HepG2 (cell line): ENCODE results near the gene ANKRD6. TPM values are rescaled to one million over a fixed set of nuclear protein-coding genes. Genes with fewer than 3 reads are reported as not detected.

Experiments used
- ATAC-seq: fragments of 200-7000 bp; cut with Tn5 transposase; 3 replicates; pipeline ENCODE4 v1.9.1; 2020; ENCODE audit warnings: mild to moderate bottlenecking, moderate library complexity
- BruUV-seq: library from RNA; stranded (reverse); fragments of 400-500 nt; replicated peaks from 2 replicates; lab custom pipeline; 2021; lab: Mats Ljungman, UMichigan
- CTCF ChIA-PET: fragments of 300-600 bp; formaldehyde crosslinking; extraction: SDS; loops from one replicate; lab custom pipeline; 2021; ENCODE audit warnings: low total read pairs, inconsistent platforms, low intra/inter-chr PET ratio; lab: Yijun Ruan, JAX
- POLR2A ChIA-PET: fragments of 350-600 bp; sonication (Branson Sonifier 250); formaldehyde crosslinking; loops from one replicate; lab custom pipeline; 2020; ENCODE audit warnings: antibody characterized with exemption, inconsistent platforms; lab: Yijun Ruan, JAX
- DNase-seq: peaks from one replicate; pipeline ENCODE4 v3.0.0-alpha.2; 2015; ENCODE audit warnings: low spot score
- FAIRE-seq: peaks from 3 replicates; lab custom pipeline; 2011; peaks lifted over from hg19 to GRCh38; lab: Jason Lieb, UNC
- H2AFZ ChIP-seq: one replicate; pipeline ENCODE4 v1.6.1; 2011; ENCODE audit warnings: low read length, inconsistent platforms
- H3K27ac ChIP-seq: fragments of 300-600 bp; 3 replicates; pipeline ENCODE4 v1.8.0; 2011; ENCODE audit warnings: mixed run types, mild to moderate bottlenecking, mixed read lengths, low read length, inconsistent platforms; ENCODE audit not compliant: insufficient read depth; ENCODE audit errors: extremely low read length
- H3K27me3 ChIP-seq, 2 experiments: fragments of 200-600 bp in 1 of 2; 2 replicates in 1 of 2; 3 replicates in 1 of 2; pipeline versions ENCODE4 v1.6.0 to v1.8.0; 2011; ENCODE audit warnings: low read length in 2 of 2, mild to moderate bottlenecking in 2 of 2, moderate library complexity in 2 of 2, inconsistent platforms in 1 of 2; ENCODE audit not compliant: insufficient read depth in 2 of 2, control insufficient read depth in 1 of 2
- H3K36me3 ChIP-seq, 2 experiments: fragments of 200-600 bp in 1 of 2; replicated peaks in 1 of 2; 2 replicates in 1 of 2; 3 replicates in 1 of 2; pipeline versions ENCODE4 v1.5.1 to v1.8.0; 2011; ENCODE audit warnings: low read length in 2 of 2, inconsistent platforms in 1 of 2; ENCODE audit not compliant: insufficient read depth in 2 of 2, control insufficient read depth in 1 of 2
- H3K4me1 ChIP-seq: 2 replicates; pipeline ENCODE4 v1.5.1; 2012; ENCODE audit warnings: low read length, inconsistent platforms; ENCODE audit not compliant: insufficient read depth
- H3K4me2 ChIP-seq: 2 replicates; pipeline ENCODE4 v1.6.0; 2011; ENCODE audit warnings: low read depth, low read length, inconsistent platforms
- H3K4me3 ChIP-seq, 3 experiments: fragments of 200-600 bp in 1 of 3; sonication (generic), shearing (Covaris generic) in 1 of 3; replicated peaks in 1 of 3; 2 replicates each; pipeline ENCODE4 v1.5.1; 2011 to 2016; ENCODE audit warnings: low read length in 3 of 3, inconsistent platforms in 2 of 3, low read depth in 2 of 3, mild to moderate bottlenecking in 2 of 3, control low read depth in 1 of 3, mixed read lengths in 1 of 3; ENCODE audit not compliant: insufficient read depth in 1 of 3
- H3K79me2 ChIP-seq: one replicate; pipeline ENCODE4 v1.6.1; 2011; ENCODE audit warnings: low read length, inconsistent platforms; ENCODE audit not compliant: insufficient read depth
- H3K9ac ChIP-seq: 2 replicates; pipeline ENCODE4 v1.6.0; 2011; ENCODE audit warnings: mild to moderate bottlenecking, low read depth, low read length, inconsistent platforms; ENCODE audit not compliant: insufficient read depth
- H3K9me3 ChIP-seq: 2 replicates; pipeline ENCODE4 v1.5.1; 2012; ENCODE audit warnings: mild to moderate bottlenecking, low read length
- H4K20me1 ChIP-seq: 2 replicates; pipeline ENCODE4 v1.6.0; 2011; ENCODE audit warnings: inconsistent platforms, mild to moderate bottlenecking, low read length, moderate library complexity; ENCODE audit not compliant: insufficient read depth
- CBX2 ChIP-seq, 2 experiments: fragments of 200-600 bp in 1 of 2; sonication (generic); formaldehyde crosslinking in 1 of 2; IDR thresholded peaks; 2 replicates each; pipeline versions ENCODE4 v1.7.0 to v1.8.1; 2018 to 2022; ENCODE audit warnings: low read depth in 2 of 2, low read length in 1 of 2, mild to moderate bottlenecking in 1 of 2, missing genetic modification reagents in 1 of 2
- CERS6 ChIP-seq: sonication (generic); formaldehyde crosslinking; IDR thresholded peaks from 2 replicates; pipeline ENCODE4 v1.5.0; 2020; ENCODE audit warnings: missing genetic modification reagents
- DDIT3 ChIP-seq: sonication (generic); formaldehyde crosslinking; IDR thresholded peaks from 2 replicates; pipeline ENCODE4 v1.4.0; 2020; ENCODE audit warnings: mild to moderate bottlenecking, missing genetic modification reagents
- EZH2 ChIP-seq: conservative IDR thresholded peaks from 2 replicates; pipeline ENCODE4 v1.6.1; 2012; ENCODE audit warnings: mild to moderate bottlenecking, low read depth, low read length, moderate library complexity
- HIVEP1 ChIP-seq: sonication (generic); formaldehyde crosslinking; IDR thresholded peaks from 2 replicates; pipeline ENCODE4 v1.4.0; 2020; ENCODE audit warnings: mild to moderate bottlenecking, missing genetic modification reagents
- HNRNPLL ChIP-seq: fragments of 200-400 bp; formaldehyde crosslinking; IDR thresholded peaks from 2 replicates; pipeline ENCODE4 v1.6.1; 2017; ENCODE audit warnings: mild to moderate bottlenecking, low read depth, low read length; ENCODE audit not compliant: poor library complexity, severe bottlenecking
- MTF2 ChIP-seq: sonication (generic); formaldehyde crosslinking; IDR thresholded peaks from 2 replicates; pipeline ENCODE4 v1.5.0; 2020; ENCODE audit warnings: missing genetic modification reagents, borderline replicate concordance
- SALL1 ChIP-seq: sonication (generic); formaldehyde crosslinking; IDR thresholded peaks from 2 replicates; pipeline ENCODE4 v1.8.0; 2022; ENCODE audit warnings: mild to moderate bottlenecking, missing genetic modification reagents
- TFE3 ChIP-seq: IDR thresholded peaks from 2 replicates; pipeline ENCODE4 v1.6.1; 2016
- ZNF121 ChIP-seq: sonication (generic); formaldehyde crosslinking; IDR thresholded peaks from 2 replicates; pipeline ENCODE4 v1.5.0; 2020; ENCODE audit warnings: mild to moderate bottlenecking, missing genetic modification reagents
- ZNF280B ChIP-seq: sonication (generic); formaldehyde crosslinking; IDR thresholded peaks from 2 replicates; pipeline ENCODE4 v1.5.0; 2020; ENCODE audit warnings: missing genetic modification reagents, mild to moderate bottlenecking, borderline replicate concordance
- WGBS: methylation state at CpG from one replicate; pipeline ENCODE4 v1.1.6; 2017; ENCODE audit warnings: low lambda C conversion rate; 5-methylcytosine and 5-hydroxymethylcytosine counted together
- in situ Hi-C: cut with HindIII; loops from 2 replicates; pipeline ENCODE4 v1.10.0; 2017; ENCODE audit warnings: low pct_unique_long_range_greater_than_20kb; ENCODE audit not compliant: extremely low pct_ligation_motif_present
- intact Hi-C: fragments of 100-400 bp; cut with micrococcal nuclease; formaldehyde crosslinking; loops from one replicate; pipeline ENCODE4 v1.10.0; 2022; ENCODE audit not compliant: unreplicated experiment
- polyA plus RNA-seq, 8 experiments: library from polyadenylated mRNA; depleted of rRNA in 3 of 8; stranded (reverse) in 7 of 8; unstranded in 1 of 8; fragments of >200 nt; fragmentation: Illumina TruSeq in 4 of 8; extraction: Trizol in 4 of 8; gene quantifications; 2 replicates each; pipeline versions ENCODE4 v1.2.1 to v1.2.3, GENCODE V29; 2011 to 2016; ENCODE audit warnings: low read depth in 4 of 8, missing spikeins in 1 of 8, mixed read lengths in 1 of 8; ENCODE audit not compliant: insufficient read depth in 1 of 8
- total RNA-seq, 5 experiments: library from RNA; depleted of rRNA; stranded (reverse); fragments of >200 nt; fragmentation: Illumina TruSeq; extraction: Trizol; gene quantifications; 2 replicates each; pipeline ENCODE4 v1.2.3, GENCODE V29; 2016; ENCODE audit warnings: low read depth in 1 of 5

ANKRD6 gene
- total and polyA plus RNA-seq, 2 of the 13 experiments (the other 11 are each of a cell fraction or from before 2014, with no cell fraction given): 0.18 to 0.36 TPM

GRCh38 chr6:89410788-89411144, 22.2 kb upstream of the ANKRD6 start:
- no peak overlapping the region for H3K9ac ChIP-seq
- CTCF ChIA-PET: no interaction called here
- no peaks in the 10 kb centered on the region for H4K20me1 ChIP-seq
- H3K27me3 ChIP-seq: peaks cover 1 to 51% of the 10 kb centered on the region in 2 experiments; a peak in 4 of 5 replicates
- H2AFZ ChIP-seq: no peak overlapping the region
- POLR2A ChIA-PET: no interaction called here
- TF ChIP-seq SALL1: no peak
- peak; percentile 35; the same call in 1 of the 2 replicates for TF ChIP-seq CBX2 (IDR thresholded peaks at IDR 0.05; ENCODE audit: low read depth, low read length)
- TF ChIP-seq CBX2 (CRISPR knock-in tag; IDR thresholded peaks at IDR 0.05; ENCODE audit: low read depth): no peak
- H3K4me2 ChIP-seq: peak overlapping the region; percentile 78
- no peak for FAIRE-seq
- no TSS peak for BruUV-seq
- H3K27ac ChIP-seq: no peak overlapping the region
- no peaks in the 10 kb centered on the region for H3K36me3 ChIP-seq
- in situ Hi-C loops: no loop called here
- ATAC-seq: no peak
- H3K4me3 ChIP-seq: peak overlapping the region in 1 of 3 experiments; percentile 72; a peak in 1 of 6 replicates
- WGBS: 3% methylated on average over 4 of the region's 4 CpGs
- H3K4me1 ChIP-seq: peaks cover 25% of the 10 kb centered on the region
- intact Hi-C loops: no loop called here
- no peaks in the 10 kb centered on the region for H3K9me3 ChIP-seq
- H3K79me2 ChIP-seq: no peaks in the 10 kb centered on the region
- no peak for DNase-seq

DNA sequence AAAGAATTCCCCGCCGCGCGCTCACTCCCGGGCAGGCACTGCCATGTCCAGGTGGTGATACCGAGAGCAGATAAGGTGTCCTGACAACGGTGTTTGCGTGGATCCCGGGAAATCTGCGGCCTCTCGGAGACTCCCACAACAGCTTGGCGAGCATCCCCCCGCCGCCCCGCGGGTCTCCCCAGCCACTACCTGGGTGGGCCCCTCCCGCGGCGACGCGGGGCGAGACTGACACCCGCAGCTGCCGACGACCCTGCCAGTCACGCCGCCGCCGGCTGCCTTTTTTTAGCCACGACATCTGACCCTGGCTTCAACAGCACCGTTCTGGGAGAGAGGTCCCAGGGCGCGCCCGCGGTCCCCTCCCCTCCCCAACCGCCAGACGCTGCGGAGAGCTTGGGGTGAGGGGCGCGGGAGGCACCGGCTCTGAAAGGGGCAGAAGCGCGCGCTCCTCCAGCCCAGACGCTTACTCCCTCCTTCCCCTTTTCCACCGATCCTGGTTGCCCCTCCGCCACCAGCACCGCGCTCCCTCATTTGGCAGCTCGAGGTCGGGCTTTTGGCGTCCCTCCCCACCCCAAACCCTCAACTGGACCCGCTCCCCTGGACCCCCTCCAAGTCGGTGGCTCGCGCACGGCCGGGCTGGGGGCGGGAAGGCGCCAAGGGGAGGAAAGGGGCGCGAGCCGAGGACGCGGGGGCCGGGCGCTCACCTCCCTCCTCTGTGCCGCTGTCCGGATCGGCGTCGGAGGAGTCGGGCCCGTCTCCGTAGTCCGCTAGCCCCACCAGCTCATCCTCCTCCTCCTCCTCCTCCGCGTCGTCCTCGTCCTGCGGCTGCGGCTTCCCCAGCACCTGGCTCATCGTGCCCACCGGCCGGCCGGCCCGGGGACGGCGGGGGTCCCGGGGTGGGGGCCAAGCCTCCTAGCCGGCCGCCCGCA, 21.5 kb upstream of the ANKRD6 start:
- Histone ChIP-seq H3K4me1 (peaks cover 25% of the 10 kb centered on the region), H3K9ac (no peak overlapping the region), H3K36me3 (no peaks in the 10 kb centered on the region), H3K27me3 (peaks cover 1 to 51% of the 10 kb centered on the region in 2 experiments; a peak in 4 of 5 replicates), H3K4me2 (peak overlapping the region; percentile 78), H3K4me3 (peak overlapping the region; percentile 60 to 72 (median 62); a peak in 5 of 6 replicates), H4K20me1 (no peaks in the 10 kb centered on the region), H3K27ac (no peak overlapping the region), H3K79me2 (no peaks in the 10 kb centered on the region), H3K9me3 (no peaks in the 10 kb centered on the region), H2AFZ (no peak overlapping the region)
- no peak for FAIRE-seq
- intact Hi-C loops (no loop called here), in situ Hi-C loops (no loop called here)
- POLR2A ChIA-PET: no interaction called here
- ATAC-seq: peak; percentile 74
- WGBS: 1% methylated on average over 31 of the region's 93 CpGs
- CTCF ChIA-PET: no interaction called here
- no TSS peak for BruUV-seq
- DNase-seq: no peak
- TF ChIP-seq ZNF121: peak; percentile 87
- TF ChIP-seq DDIT3: no peak
- TF ChIP-seq EZH2: peak; percentile 26
- TF ChIP-seq TFE3 (CRISPR knock-in tag): no peak
- TF ChIP-seq MTF2 (CRISPR knock-in tag): peak; percentile 90
- no peak for TF ChIP-seq CERS6 (CRISPR knock-in tag)
- peak; percentile 70 for TF ChIP-seq HNRNPLL
- TF ChIP-seq ZNF280B (CRISPR knock-in tag): 0 out of 2 replicates have a peak, but pooled peaks have one; percentile 13
- no peak for TF ChIP-seq HIVEP1 (CRISPR knock-in tag)
